GM23338 (cell line): ENCODE measurements around the gene SORCS2.

Experiments
- CREB1 ChIP-seq: fragments of 250-450 bp; sonication (Bioruptor Pico); IDR thresholded peaks from 2 replicates; pipeline ENCODE4 v1.5.0; 2020; ENCODE audit warnings: low read depth, mild to moderate bottlenecking, moderate library complexity
- EZH2 ChIP-seq: fragments of 200-600 bp; sonication (generic); IDR thresholded peaks from one replicate; pipeline ENCODE4 v1.8.0; 2017; ENCODE audit warnings: antibody characterized with exemption, mild to moderate bottlenecking, low read depth; ENCODE audit not compliant: unreplicated experiment
- EZH2phosphoT487 ChIP-seq: fragments of 200-600 bp; sonication (generic); IDR thresholded peaks from one replicate; pipeline ENCODE4 v1.8.1; 2018; ENCODE audit warnings: antibody characterized with exemption; ENCODE audit not compliant: unreplicated experiment
- JUNB ChIP-seq: IDR thresholded peaks from one replicate; pipeline ENCODE4 v1.6.1; 2016; ENCODE audit warnings: antibody characterized with exemption; ENCODE audit not compliant: unreplicated experiment
- POLR2AphosphoS5 ChIP-seq: IDR thresholded peaks from 2 replicates; pipeline ENCODE4 v1.6.1; 2016; ENCODE audit warnings: antibody characterized with exemption, low read depth
- REST ChIP-seq: IDR thresholded peaks from one replicate; pipeline ENCODE4 v1.6.1; 2018; ENCODE audit warnings: antibody characterized with exemption; ENCODE audit not compliant: unreplicated experiment
- STAT1 ChIP-seq: IDR thresholded peaks from one replicate; pipeline ENCODE4 v1.6.1; 2016; ENCODE audit warnings: antibody characterized with exemption; ENCODE audit not compliant: unreplicated experiment
- ZNF114 ChIP-seq: fragments of 250-450 bp; sonication (Bioruptor Pico); IDR thresholded peaks from 2 replicates; pipeline ENCODE4 v1.5.0; 2020; ENCODE audit warnings: mild to moderate bottlenecking, moderate library complexity
- ZNF331 ChIP-seq: fragments of 250-450 bp; sonication (Bioruptor Pico); IDR thresholded peaks from 2 replicates; pipeline ENCODE4 v1.5.0; 2020; ENCODE audit warnings: low read depth, mild to moderate bottlenecking, moderate library complexity
- TF ChIP-seq, protein P1 (sequence below), 2 experiments: fragments of 200-600 bp in 1 of 2; sonication (generic) in 1 of 2; conservative IDR thresholded peaks; 2 replicates each; pipeline versions ENCODE4 v1.5.1 to v1.6.1; 2016 to 2017; ENCODE audit warnings: antibody characterized with exemption in 2 of 2, low read depth in 2 of 2, mild to moderate bottlenecking in 2 of 2, moderate library complexity in 1 of 2
- TF ChIP-seq, protein P2 (sequence below): fragments of 250-450 bp; sonication (Bioruptor Pico); IDR thresholded peaks from 2 replicates; pipeline ENCODE4 v1.5.0; 2020; ENCODE audit warnings: mild to moderate bottlenecking, moderate library complexity

DNA sequence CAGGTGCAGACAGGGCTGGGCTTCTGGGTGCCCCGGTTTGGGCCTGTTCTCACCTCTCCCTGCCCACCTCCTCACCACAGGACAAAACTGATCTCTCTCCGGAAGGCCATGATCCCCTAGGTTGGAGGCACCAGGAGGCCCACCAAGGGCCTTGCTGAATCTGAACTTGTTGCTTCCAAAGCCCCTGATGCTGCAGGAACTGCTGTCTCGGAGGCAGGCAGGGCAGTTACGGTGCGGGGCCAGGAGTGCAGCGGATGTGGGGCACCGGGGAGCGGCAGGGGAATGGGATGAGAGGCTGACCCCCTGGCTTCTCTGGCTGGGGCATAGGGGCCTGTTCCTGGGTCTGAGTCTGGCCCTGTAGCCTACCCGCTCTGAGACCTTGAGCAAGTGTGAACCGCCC lies 342.8 kb downstream of the SORCS2 start:
- TF ChIP-seq, protein P1, sequence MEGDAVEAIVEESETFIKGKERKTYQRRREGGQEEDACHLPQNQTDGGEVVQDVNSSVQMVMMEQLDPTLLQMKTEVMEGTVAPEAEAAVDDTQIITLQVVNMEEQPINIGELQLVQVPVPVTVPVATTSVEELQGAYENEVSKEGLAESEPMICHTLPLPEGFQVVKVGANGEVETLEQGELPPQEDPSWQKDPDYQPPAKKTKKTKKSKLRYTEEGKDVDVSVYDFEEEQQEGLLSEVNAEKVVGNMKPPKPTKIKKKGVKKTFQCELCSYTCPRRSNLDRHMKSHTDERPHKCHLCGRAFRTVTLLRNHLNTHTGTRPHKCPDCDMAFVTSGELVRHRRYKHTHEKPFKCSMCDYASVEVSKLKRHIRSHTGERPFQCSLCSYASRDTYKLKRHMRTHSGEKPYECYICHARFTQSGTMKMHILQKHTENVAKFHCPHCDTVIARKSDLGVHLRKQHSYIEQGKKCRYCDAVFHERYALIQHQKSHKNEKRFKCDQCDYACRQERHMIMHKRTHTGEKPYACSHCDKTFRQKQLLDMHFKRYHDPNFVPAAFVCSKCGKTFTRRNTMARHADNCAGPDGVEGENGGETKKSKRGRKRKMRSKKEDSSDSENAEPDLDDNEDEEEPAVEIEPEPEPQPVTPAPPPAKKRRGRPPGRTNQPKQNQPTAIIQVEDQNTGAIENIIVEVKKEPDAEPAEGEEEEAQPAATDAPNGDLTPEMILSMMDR (conservative IDR thresholded peaks at IDR 0.05; ENCODE audit: low read depth in 2 of 2), result no peak
- no peak for TF ChIP-seq POLR2AphosphoS5
- TF ChIP-seq JUNB, result no peak
- TF ChIP-seq EZH2phosphoT487, result no peak
- no peak for TF ChIP-seq CREB1 (CRISPR knock-in tag)
- no peak for TF ChIP-seq REST
- TF ChIP-seq STAT1, result no peak
- TF ChIP-seq EZH2, result no peak
- no peak for TF ChIP-seq ZNF331 (CRISPR knock-in tag)
- TF ChIP-seq, protein P2, sequence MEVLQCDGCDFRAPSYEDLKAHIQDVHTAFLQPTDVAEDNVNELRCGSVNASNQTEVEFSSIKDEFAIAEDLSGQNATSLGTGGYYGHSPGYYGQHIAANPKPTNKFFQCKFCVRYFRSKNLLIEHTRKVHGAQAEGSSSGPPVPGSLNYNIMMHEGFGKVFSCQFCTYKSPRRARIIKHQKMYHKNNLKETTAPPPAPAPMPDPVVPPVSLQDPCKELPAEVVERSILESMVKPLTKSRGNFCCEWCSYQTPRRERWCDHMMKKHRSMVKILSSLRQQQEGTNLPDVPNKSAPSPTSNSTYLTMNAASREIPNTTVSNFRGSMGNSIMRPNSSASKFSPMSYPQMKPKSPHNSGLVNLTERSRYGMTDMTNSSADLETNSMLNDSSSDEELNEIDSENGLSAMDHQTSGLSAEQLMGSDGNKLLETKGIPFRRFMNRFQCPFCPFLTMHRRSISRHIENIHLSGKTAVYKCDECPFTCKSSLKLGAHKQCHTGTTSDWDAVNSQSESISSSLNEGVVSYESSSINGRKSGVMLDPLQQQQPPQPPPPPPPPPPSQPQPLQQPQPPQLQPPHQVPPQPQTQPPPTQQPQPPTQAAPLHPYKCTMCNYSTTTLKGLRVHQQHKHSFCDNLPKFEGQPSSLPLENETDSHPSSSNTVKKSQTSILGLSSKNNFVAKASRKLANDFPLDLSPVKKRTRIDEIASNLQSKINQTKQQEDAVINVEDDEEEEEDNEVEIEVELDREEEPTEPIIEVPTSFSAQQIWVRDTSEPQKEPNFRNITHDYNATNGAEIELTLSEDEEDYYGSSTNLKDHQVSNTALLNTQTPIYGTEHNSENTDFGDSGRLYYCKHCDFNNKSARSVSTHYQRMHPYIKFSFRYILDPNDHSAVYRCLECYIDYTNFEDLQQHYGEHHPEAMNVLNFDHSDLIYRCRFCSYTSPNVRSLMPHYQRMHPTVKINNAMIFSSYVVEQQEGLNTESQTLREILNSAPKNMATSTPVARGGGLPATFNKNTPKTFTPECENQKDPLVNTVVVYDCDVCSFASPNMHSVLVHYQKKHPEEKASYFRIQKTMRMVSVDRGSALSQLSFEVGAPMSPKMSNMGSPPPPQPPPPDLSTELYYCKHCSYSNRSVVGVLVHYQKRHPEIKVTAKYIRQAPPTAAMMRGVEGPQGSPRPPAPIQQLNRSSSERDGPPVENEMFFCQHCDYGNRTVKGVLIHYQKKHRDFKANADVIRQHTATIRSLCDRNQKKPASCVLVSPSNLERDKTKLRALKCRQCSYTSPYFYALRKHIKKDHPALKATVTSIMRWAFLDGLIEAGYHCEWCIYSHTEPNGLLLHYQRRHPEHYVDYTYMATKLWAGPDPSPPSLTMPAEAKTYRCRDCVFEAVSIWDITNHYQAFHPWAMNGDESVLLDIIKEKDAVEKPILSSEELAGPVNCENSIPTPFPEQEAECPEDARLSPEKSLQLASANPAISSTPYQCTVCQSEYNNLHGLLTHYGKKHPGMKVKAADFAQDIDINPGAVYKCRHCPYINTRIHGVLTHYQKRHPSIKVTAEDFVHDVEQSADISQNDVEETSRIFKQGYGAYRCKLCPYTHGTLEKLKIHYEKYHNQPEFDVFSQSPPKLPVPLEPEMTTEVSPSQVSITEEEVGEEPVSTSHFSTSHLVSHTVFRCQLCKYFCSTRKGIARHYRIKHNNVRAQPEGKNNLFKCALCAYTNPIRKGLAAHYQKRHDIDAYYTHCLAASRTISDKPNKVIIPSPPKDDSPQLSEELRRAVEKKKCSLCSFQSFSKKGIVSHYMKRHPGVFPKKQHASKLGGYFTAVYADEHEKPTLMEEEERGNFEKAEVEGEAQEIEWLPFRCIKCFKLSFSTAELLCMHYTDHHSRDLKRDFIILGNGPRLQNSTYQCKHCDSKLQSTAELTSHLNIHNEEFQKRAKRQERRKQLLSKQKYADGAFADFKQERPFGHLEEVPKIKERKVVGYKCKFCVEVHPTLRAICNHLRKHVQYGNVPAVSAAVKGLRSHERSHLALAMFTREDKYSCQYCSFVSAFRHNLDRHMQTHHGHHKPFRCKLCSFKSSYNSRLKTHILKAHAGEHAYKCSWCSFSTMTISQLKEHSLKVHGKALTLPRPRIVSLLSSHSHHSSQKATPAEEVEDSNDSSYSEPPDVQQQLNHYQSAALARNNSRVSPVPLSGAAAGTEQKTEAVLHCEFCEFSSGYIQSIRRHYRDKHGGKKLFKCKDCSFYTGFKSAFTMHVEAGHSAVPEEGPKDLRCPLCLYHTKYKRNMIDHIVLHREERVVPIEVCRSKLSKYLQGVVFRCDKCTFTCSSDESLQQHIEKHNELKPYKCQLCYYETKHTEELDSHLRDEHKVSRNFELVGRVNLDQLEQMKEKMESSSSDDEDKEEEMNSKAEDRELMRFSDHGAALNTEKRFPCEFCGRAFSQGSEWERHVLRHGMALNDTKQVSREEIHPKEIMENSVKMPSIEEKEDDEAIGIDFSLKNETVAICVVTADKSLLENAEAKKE (CRISPR knock-in tag), result no peak
- TF ChIP-seq ZNF114 (CRISPR knock-in tag), result no peak
